ENCODE results near the gene STAT6. TPM values are rescaled to one million over a fixed set of nuclear protein-coding genes. Genes with fewer than 3 reads are reported as not detected.

Gene STAT6
- total and polyA plus RNA-seq, 2 of the 8 experiments (the other 6 are each of a cell fraction or from before 2014, with no cell fraction given) = 32.9 to 38.7 TPM

- Histone ChIP-seq H3K4ac (replicated peaks; ENCODE audit: insufficient read length, low read depth, low read length) (no peak overlapping the region), H2AK5ac (ENCODE audit: low read depth, low read length) (no peak overlapping the region), H3K56ac (replicated peaks; ENCODE audit: insufficient read length, low read depth, low read length) (no peak overlapping the region), H2BK120ac (replicated peaks; ENCODE audit: low read depth, low read length) (no peak overlapping the region), H3K18ac (ENCODE audit: extremely low read depth, low read length) (no peak overlapping the region), H3K14ac (ENCODE audit: insufficient read length) (no peak overlapping the region), H3K4me3 (ENCODE audit: extremely low read depth in 1 of 4, insufficient read depth in 2 of 4, low read depth in 3 of 4, low read length in 4 of 4) (no peak overlapping the region), H3K9me3 (ENCODE audit: insufficient read depth in 2 of 2, low read depth in 1 of 2, low read length in 1 of 2) (no peaks in the 10 kb centered on the region), H3K23me2 (ENCODE audit: low read depth, low read length) (no peaks in the 10 kb centered on the region), H2BK15ac (ENCODE audit: low read length) (no peak overlapping the region), H2BK20ac (ENCODE audit: low read length) (no peak overlapping the region), H3K36me3 (ENCODE audit: control insufficient read depth in 2 of 4, insufficient read depth in 4 of 4, low read length in 3 of 4) (peaks cover 37 to 96% (median 77%) of the 10 kb centered on the region in 4 experiments; a peak in 7 of 8 replicates), H3K79me1 (ENCODE audit: low read depth, low read length) (no peaks in the 10 kb centered on the region), H2AFZ (ENCODE audit: low read length) (no peak overlapping the region), H2BK12ac (ENCODE audit: low read depth, low read length) (no peak overlapping the region), H3K9ac (replicated peaks in 1 of 4; ENCODE audit: extremely low read depth in 1 of 4, low read depth in 3 of 4, low read length in 3 of 4) (no peak overlapping the region), H3K79me2 (ENCODE audit: control insufficient read depth in 1 of 2, insufficient read depth in 2 of 2, low read length in 2 of 2) (no peaks in the 10 kb centered on the region), H3K4me1 (replicated peaks in 1 of 4; ENCODE audit: control insufficient read depth in 3 of 4, insufficient read depth in 4 of 4, low read length in 3 of 4) (no peaks in the 10 kb centered on the region), H4K8ac (ENCODE audit: extremely low read depth, insufficient read depth, low read length) (no peak overlapping the region), H3K4me2 (ENCODE audit: insufficient read depth in 1 of 2, low read depth in 2 of 2, low read length in 2 of 2) (no peak overlapping the region), H3K27ac (ENCODE audit: low read depth, low read length) (no peak overlapping the region), H2BK5ac (ENCODE audit: low read depth, low read length) (0 out of 2 replicates have a peak overlapping the region, but pooled peaks have one; percentile 52), H4K5ac (ENCODE audit: insufficient read length, low read depth, low read length) (no peak overlapping the region), H3K27me3 (replicated peaks in 1 of 4; ENCODE audit: control insufficient read depth in 3 of 4, extremely low read depth in 1 of 4, insufficient read depth in 3 of 4, low read length in 3 of 4) (no peaks in the 10 kb centered on the region), H4K91ac (replicated peaks; ENCODE audit: insufficient read length, low read length) (no peak overlapping the region), H4K20me1 (replicated peaks in 1 of 2; ENCODE audit: control insufficient read depth in 1 of 2, insufficient read depth in 2 of 2, low read length in 2 of 2) (peaks cover 3 to 19% of the 10 kb centered on the region in 2 experiments), H3K23ac (ENCODE audit: insufficient read length) (no peak overlapping the region)
- ChIA-PET POLR2A (ENCODE audit: partially characterized antibody) (interaction anchor here (0.8 to 10.8 kb wide), 12 partner anchors 9 to 441 kb away, joined by 3 to 75 read pairs (median 6); partner anchors contain the start of genes LRP1 and LRP1-AS), CTCF (ENCODE audit: partially characterized antibody) (interaction anchor here (0.6 to 10.6 kb wide), 8 partner anchors 12 to 617 kb away, joined by 3 to 150 read pairs (median 4); partner anchors contain the start of gene LRP1-AS)
- FAIRE-seq (no peak), DNase-seq (ENCODE audit: low read depth in 1 of 2, low spot score in 2 of 2) (no peak)
- no peak for TF ChIP-seq EGR1 (IDR thresholded peaks at IDR 0.05; ENCODE audit: borderline replicate concordance, low read depth, low read length)
- TF ChIP-seq CBX8 (IDR thresholded peaks at IDR 0.05; ENCODE audit: borderline replicate concordance, low read depth, low read length) = no peak
- no peak for TF ChIP-seq RNF2 (IDR thresholded peaks at IDR 0.05; ENCODE audit: borderline replicate concordance, low read depth, low read length, missing control alignments, poor library complexity, severe bottlenecking)
- WGBS, 2 experiments (ENCODE audit: extremely low coverage in 1 of 2, insufficient coverage in 1 of 2, insufficient read length in 1 of 2, insufficient replicate concordance in 2 of 2, low coverage in 1 of 2, low lambda C conversion rate in 2 of 2, missing lambda C conversion rate in 1 of 2) = 93% methylated on average over 4 of the region's 4 CpGs; no CpG with 5 or more reads in 1 of the 2 experiments
Measured at GRCh38 chr12:57159311-57159710, 48.1 kb upstream of the STAT6 start.

Measured in H1 (cell line).